ENCODE data around the gene PCBP2.

GRCh38 chr12:53482626-53483168, 30.8 kb downstream of the PCBP2 start:
- TF ChIP-seq ZNF70 (CRISPR knock-in tag; IDR thresholded peaks at IDR 0.05), result no peak
- no peak for TF ChIP-seq ISL1 (CRISPR knock-in tag; IDR thresholded peaks at IDR 0.05)
- TF ChIP-seq ZNF565 (CRISPR knock-in tag; conservative IDR thresholded peaks at IDR 0.05; ENCODE audit: low read depth), result no peak
